Cortex of kidney (tissue), 1 donor: ENCODE results near the gene PRAMEF18.
"Not testable (repeated sequence)": the region's sequence is repeated elsewhere in the genome, so short reads cannot be mapped to it uniquely, and the experiment has no call there.

Experiments
- DNase-seq: peaks from one replicate; lab custom pipeline; 2025; lab: John Stamatoyannopoulos, UW

Gene PRAMEF18

GRCh38 chr1:13225675-13226204 lies at the start of gene PRAMEF18:
TSS of gene PRAMEF18 (minus strand) at chr1:13226154. CDS start at chr1:13226106, 48 bp downstream.
- DNase-seq, result not testable (repeated sequence)

GRCh38 chr1:13265124-13265523 lies 39.2 kb upstream of the PRAMEF18 start:
- DNase-seq, result not testable (repeated sequence)

GRCh38 chr1:13253898-13254297 lies 27.9 kb upstream of the PRAMEF18 start, which contains the start of gene PRAMEF5:
TSS of gene PRAMEF5 (plus strand) at chr1:13254198. CDS start at chr1:13259269, 5,071 bp downstream.
- not testable (repeated sequence) for DNase-seq

GRCh38 chr1:13247122-13247521 lies 21.2 kb upstream of the PRAMEF18 start:
- DNase-seq, result not testable (repeated sequence)

- not testable (repeated sequence) for DNase-seq
Observed at GRCh38 chr1:13246554-13246871, 20.6 kb upstream of the PRAMEF18 start.

- not testable (repeated sequence) for DNase-seq
Observed at GRCh38 chr1:13245841-13246553, 20.0 kb upstream of the PRAMEF18 start.

GRCh38 chr1:13243536-13244263 lies 17.7 kb upstream of the PRAMEF18 start:
- not testable (repeated sequence) for DNase-seq

GRCh38 chr1:13239633-13240032 lies 13.7 kb upstream of the PRAMEF18 start:
- not testable (repeated sequence) for DNase-seq

- DNase-seq, result not testable (repeated sequence)
Observed at GRCh38 chr1:13237572-13237971, 11.6 kb upstream of the PRAMEF18 start.

GRCh38 chr1:13234057-13234456 lies 8.1 kb upstream of the PRAMEF18 start:
- not testable (repeated sequence) for DNase-seq

- not testable (repeated sequence) for DNase-seq
Observed at GRCh38 chr1:13232056-13232455, 6.1 kb upstream of the PRAMEF18 start.

- not testable (repeated sequence) for DNase-seq
Observed at GRCh38 chr1:13231061-13231750, 5.3 kb upstream of the PRAMEF18 start.

- not testable (repeated sequence) for DNase-seq
Observed at GRCh38 chr1:13230601-13231000, 4.6 kb upstream of the PRAMEF18 start.

- DNase-seq, result not testable (repeated sequence)
Observed at GRCh38 chr1:13230096-13230495, 4.1 kb upstream of the PRAMEF18 start.

GRCh38 chr1:13228343-13228781 lies 2.4 kb upstream of the PRAMEF18 start:
- DNase-seq, result no peak

GRCh38 chr1:13227271-13228055 lies 1.5 kb upstream of the PRAMEF18 start:
- DNase-seq, result not testable (repeated sequence)

GRCh38 chr1:13224480-13225060 lies 1.4 kb downstream of the PRAMEF18 start:
- no peak for DNase-seq

GRCh38 chr1:13222788-13223187 lies 3.2 kb downstream of the PRAMEF18 start:
- not testable (repeated sequence) for DNase-seq

GRCh38 chr1:13219203-13219602 lies 6.8 kb downstream of the PRAMEF18 start:
- DNase-seq, result not testable (repeated sequence)

- not testable (repeated sequence) for DNase-seq
Observed at GRCh38 chr1:13216619-13217018, 9.3 kb downstream of the PRAMEF18 start.

GRCh38 chr1:13208712-13209111 lies 17.2 kb downstream of the PRAMEF18 start:
- not testable (repeated sequence) for DNase-seq
